HepG2 (cell line): Measurements from ENCODE around the gene RGS19. TPM values are rescaled to one million over a fixed set of nuclear protein-coding genes. Genes with fewer than 3 reads are reported as not detected.

Experiments used
- ARID3A ChIP-seq: IDR thresholded peaks from 2 replicates; pipeline ENCODE4 v1.6.1; 2012; ENCODE audit warnings: low read depth, low read length, improper control_type of control experiment
- ATF7 ChIP-seq, 2 experiments: fragments of 450-650 bp in 1 of 2; sonication (generic) in 1 of 2; formaldehyde crosslinking in 1 of 2; IDR thresholded peaks; 2 replicates each; pipeline versions ENCODE4 v1.4.0 to v1.6.1; 2016 to 2020; ENCODE audit warnings: antibody characterized with exemption in 1 of 2, mild to moderate bottlenecking in 1 of 2, missing genetic modification reagents in 1 of 2
- BCL3 ChIP-seq: sonication (generic); formaldehyde crosslinking; IDR thresholded peaks from 2 replicates; pipeline ENCODE4 v1.5.1; 2020; ENCODE audit warnings: mild to moderate bottlenecking, missing genetic modification reagents, moderate library complexity
- CEBPG ChIP-seq: IDR thresholded peaks from 2 replicates; pipeline ENCODE4 v1.6.1; 2016
- DNMT1 ChIP-seq: sonication (generic); formaldehyde crosslinking; IDR thresholded peaks from 2 replicates; pipeline ENCODE4 v1.5.1; 2020; ENCODE audit warnings: mild to moderate bottlenecking, missing genetic modification reagents
- ETV6 ChIP-seq: sonication (generic); formaldehyde crosslinking; conservative IDR thresholded peaks from 2 replicates; pipeline ENCODE4 v1.4.0; 2020; ENCODE audit warnings: missing genetic modification reagents
- FOXA1 ChIP-seq, 2 experiments: fragments of 450-650 bp in 1 of 2; sonication (generic) in 1 of 2; formaldehyde crosslinking in 1 of 2; IDR thresholded peaks; 2 replicates each; pipeline versions ENCODE4 v1.4.0 to v1.6.1; 2016 to 2020; ENCODE audit warnings: missing genetic modification reagents in 1 of 2
- FOXO1 ChIP-seq: sonication (generic); formaldehyde crosslinking; IDR thresholded peaks from 2 replicates; pipeline ENCODE4 v1.4.0; 2020; ENCODE audit warnings: missing genetic modification reagents
- HOXA7 ChIP-seq: sonication (generic); formaldehyde crosslinking; IDR thresholded peaks from 2 replicates; pipeline ENCODE4 v1.8.1; 2022; ENCODE audit warnings: mild to moderate bottlenecking, missing genetic modification reagents, moderate library complexity
- KMT2A ChIP-seq: sonication (generic); formaldehyde crosslinking; IDR thresholded peaks from 2 replicates; pipeline ENCODE4 v1.4.0; 2020; ENCODE audit warnings: missing genetic modification reagents
- MAF1 ChIP-seq: sonication (generic); formaldehyde crosslinking; IDR thresholded peaks from 2 replicates; pipeline ENCODE4 v1.5.0; 2020; ENCODE audit warnings: missing genetic modification reagents, borderline replicate concordance
- POLR2A ChIP-seq, 2 experiments: IDR thresholded peaks; 2 replicates each; pipeline ENCODE4 v1.6.1; 2011; ENCODE audit warnings: low read depth in 2 of 2, low read length in 2 of 2, mild to moderate bottlenecking in 1 of 2, moderate library complexity in 1 of 2; ENCODE audit not compliant: insufficient read depth in 1 of 2
- RARA ChIP-seq: IDR thresholded peaks from 2 replicates; pipeline ENCODE4 v1.6.1; 2016; ENCODE audit warnings: missing genetic modification reagents, missing compliant biosample characterization
- RARG ChIP-seq: sonication (generic); formaldehyde crosslinking; IDR thresholded peaks from 2 replicates; pipeline ENCODE4 v1.4.0; 2020; ENCODE audit warnings: low read depth, mild to moderate bottlenecking, missing genetic modification reagents
- RFX1 ChIP-seq: fragments of 450-650 bp; IDR thresholded peaks from 2 replicates; pipeline ENCODE4 v1.6.1; 2017
- RXRA ChIP-seq: sonication (generic); formaldehyde crosslinking; IDR thresholded peaks from 2 replicates; pipeline ENCODE4 v1.5.1; 2020; ENCODE audit warnings: missing genetic modification reagents
- SIN3A ChIP-seq: IDR thresholded peaks from 2 replicates; pipeline ENCODE4 v1.6.1; 2011; ENCODE audit warnings: low read depth, mild to moderate bottlenecking, control low read depth, low read length, borderline replicate concordance
- STAT6 ChIP-seq: sonication (generic); formaldehyde crosslinking; IDR thresholded peaks from 2 replicates; pipeline ENCODE4 v1.4.0; 2020; ENCODE audit warnings: missing genetic modification reagents, mild to moderate bottlenecking, borderline replicate concordance
- ZFP36L2 ChIP-seq: sonication (generic); formaldehyde crosslinking; IDR thresholded peaks from 2 replicates; pipeline ENCODE4 v1.4.0; 2020; ENCODE audit warnings: missing genetic modification reagents
- ZFP90 ChIP-seq: sonication (generic); formaldehyde crosslinking; IDR thresholded peaks from 2 replicates; pipeline ENCODE4 v1.8.0; 2022; ENCODE audit warnings: missing genetic modification reagents, mild to moderate bottlenecking, inconsistent platforms, borderline replicate concordance
- ZNF143 ChIP-seq: sonication (generic); formaldehyde crosslinking; IDR thresholded peaks from 2 replicates; pipeline ENCODE4 v1.4.0; 2020; ENCODE audit warnings: missing genetic modification reagents
- ZNF232 ChIP-seq: sonication (generic); formaldehyde crosslinking; IDR thresholded peaks from 2 replicates; pipeline ENCODE4 v1.4.0; 2020; ENCODE audit warnings: missing genetic modification reagents, borderline replicate concordance
- ZNF468 ChIP-seq: sonication (generic); formaldehyde crosslinking; IDR thresholded peaks from 2 replicates; pipeline ENCODE4 v1.8.0; 2022; ENCODE audit warnings: mild to moderate bottlenecking, moderate library complexity, missing genetic modification reagents
- ZNF567 ChIP-seq: sonication (generic); formaldehyde crosslinking; IDR thresholded peaks from 2 replicates; pipeline ENCODE4 v1.8.1; 2023; ENCODE audit warnings: mild to moderate bottlenecking, missing genetic modification reagents, borderline replicate concordance
- ZNF788 ChIP-seq: sonication (generic); formaldehyde crosslinking; IDR thresholded peaks from 2 replicates; pipeline ENCODE4 v1.5.0; 2020; ENCODE audit warnings: mild to moderate bottlenecking, missing genetic modification reagents, borderline replicate concordance
- ZNF790 ChIP-seq: sonication (generic); formaldehyde crosslinking; IDR thresholded peaks from 2 replicates; pipeline ENCODE4 v1.8.0; 2022; ENCODE audit warnings: missing genetic modification reagents, mild to moderate bottlenecking, borderline replicate concordance
- ZSCAN20 ChIP-seq: sonication (generic); formaldehyde crosslinking; IDR thresholded peaks from 2 replicates; pipeline ENCODE4 v1.4.0; 2020; ENCODE audit warnings: missing genetic modification reagents, mild to moderate bottlenecking, borderline replicate concordance
- polyA plus RNA-seq, 8 experiments: library from polyadenylated mRNA; depleted of rRNA in 3 of 8; stranded (reverse) in 7 of 8; unstranded in 1 of 8; fragments of >200 nt; fragmentation: Illumina TruSeq in 4 of 8; extraction: Trizol in 4 of 8; gene quantifications; 2 replicates each; pipeline versions ENCODE4 v1.2.1 to v1.2.3, GENCODE V29; 2011 to 2016; ENCODE audit warnings: low read depth in 4 of 8, missing spikeins in 1 of 8, mixed read lengths in 1 of 8; ENCODE audit not compliant: insufficient read depth in 1 of 8
- total RNA-seq, 5 experiments: library from RNA; depleted of rRNA; stranded (reverse); fragments of >200 nt; fragmentation: Illumina TruSeq; extraction: Trizol; gene quantifications; 2 replicates each; pipeline ENCODE4 v1.2.3, GENCODE V29; 2016; ENCODE audit warnings: low read depth in 1 of 5

The RGS19 gene
- total and polyA plus RNA-seq, 2 of the 13 experiments (the other 11 are each of a cell fraction or from before 2014, with no cell fraction given) = 10.7 to 11.9 TPM

- TF ChIP-seq BCL3 (CRISPR knock-in tag) (no peak; the same call in 1 of the 2 replicates), ARID3A (0 out of 2 replicates have a peak, but pooled peaks have one; percentile 65), FOXA1 (IDR thresholded peaks at IDR 0.05) (no peak), FOXA1 (CRISPR knock-in tag; IDR thresholded peaks at IDR 0.05) (peak; percentile 20; the same call in 1 of the 2 replicates), RFX1 (no peak; the same call in 1 of the 2 replicates), ETV6 (peak; percentile 85), MAF1 (CRISPR knock-in tag) (no peak), CEBPG (CRISPR knock-in tag) (peak; percentile 84), ZNF788 (peak; percentile 94; the same call in 1 of the 2 replicates), KMT2A (CRISPR knock-in tag) (peak; percentile 62), DNMT1 (peak; percentile 52; the same call in 1 of the 2 replicates), FOXO1 (CRISPR knock-in tag) (0 out of 2 replicates have a peak, but pooled peaks have one; percentile 10), HOXA7 (CRISPR knock-in tag) (no peak), STAT6 (CRISPR knock-in tag) (no peak; the same call in 1 of the 2 replicates), ZNF143 (peak; percentile 44; the same call in 1 of the 2 replicates), ZNF790 (CRISPR knock-in tag) (no peak), RARG (CRISPR knock-in tag) (0 out of 2 replicates have a peak, but pooled peaks have one; percentile 35), ZSCAN20 (CRISPR knock-in tag) (no peak), ZNF232 (no peak; the same call in 1 of the 2 replicates), ZNF567 (CRISPR knock-in tag) (peak; percentile 94; the same call in 1 of the 2 replicates), ZFP36L2 (CRISPR knock-in tag) (no peak), ZFP90 (CRISPR knock-in tag) (no peak; the same call in 1 of the 2 replicates), RXRA (CRISPR knock-in tag) (peak; percentile 76; the same call in 1 of the 2 replicates), POLR2A (IDR thresholded peaks at IDR 0.05; ENCODE audit: insufficient read depth in 1 of 2, low read depth in 2 of 2, low read length in 2 of 2) (peak in 1 of 2 experiments; percentile 81; a peak in 2 of 4 replicates), ATF7 (IDR thresholded peaks at IDR 0.05) (no peak), ATF7 (CRISPR knock-in tag; IDR thresholded peaks at IDR 0.05) (peak; percentile 39), SIN3A (peak; percentile 86; the same call in 1 of the 2 replicates), RARA (CRISPR knock-in tag) (peak; percentile 66), ZNF468 (CRISPR knock-in tag) (no peak; the same call in 1 of the 2 replicates)
Measured at GRCh38 chr20:64035933-64036345, 43.4 kb downstream of the RGS19 start, which contains the start of gene C20orf204 (continued).
